DND-41 (cell line): ENCODE data around the gene JUN.

Source experiments
- ATAC-seq: fragments of 200-7000 bp; cut with Tn5 transposase; 3 replicates; pipeline ENCODE4 v1.9.1; 2021; ENCODE audit warnings: low read depth; ENCODE audit not compliant: insufficient read depth
- DNase-seq: peaks from one replicate; pipeline ENCODE4 v3.0.0-alpha.2; 2020
- H2AFZ ChIP-seq: 2 replicates; pipeline ENCODE4 v1.6.0; 2012; ENCODE audit warnings: low read depth, low read length
- H3K27ac ChIP-seq: 2 replicates; pipeline ENCODE4 v1.5.1; 2012; ENCODE audit warnings: low read length, inconsistent platforms
- H3K27me3 ChIP-seq: fragments of 200-600 bp; sonication (generic); 2 replicates; pipeline ENCODE4 v1.6.0; 2012; ENCODE audit warnings: low read length, mild to moderate bottlenecking, inconsistent platforms; ENCODE audit not compliant: insufficient read depth, poor library complexity
- H3K36me3 ChIP-seq: 2 replicates; pipeline ENCODE4 v1.5.1; 2012; ENCODE audit warnings: low read length, inconsistent platforms; ENCODE audit not compliant: insufficient read depth
- H3K4me1 ChIP-seq: 2 replicates; pipeline ENCODE4 v1.5.1; 2012; ENCODE audit warnings: mild to moderate bottlenecking, low read length; ENCODE audit not compliant: insufficient read depth
- H3K4me2 ChIP-seq: 2 replicates; pipeline ENCODE4 v1.6.0; 2012; ENCODE audit warnings: mild to moderate bottlenecking, moderate library complexity, low read length, inconsistent platforms; ENCODE audit not compliant: insufficient read depth
- H3K4me3 ChIP-seq, 2 experiments: fragments of 200-600 bp in 1 of 2; shearing (Covaris generic) in 1 of 2; 2 replicates each; pipeline ENCODE4 v1.5.1; 2012 to 2016; ENCODE audit warnings: inconsistent platforms in 2 of 2, low read length in 2 of 2, mild to moderate bottlenecking in 2 of 2, low read depth in 1 of 2, moderate library complexity in 1 of 2
- H3K79me2 ChIP-seq: 2 replicates; pipeline ENCODE4 v1.6.0; 2012; ENCODE audit warnings: low read length, inconsistent platforms; ENCODE audit not compliant: insufficient read depth
- H3K9ac ChIP-seq: 2 replicates; pipeline ENCODE4 v1.6.0; 2012; ENCODE audit warnings: low read depth, mild to moderate bottlenecking, inconsistent platforms, low read length, moderate library complexity
- H3K9me3 ChIP-seq: 2 replicates; pipeline ENCODE4 v1.5.1; 2012; ENCODE audit warnings: low read length, moderate library complexity, mild to moderate bottlenecking, inconsistent platforms; ENCODE audit not compliant: insufficient read depth, severe bottlenecking
- H4K20me1 ChIP-seq: 2 replicates; pipeline ENCODE4 v1.6.0; 2012; ENCODE audit warnings: low read length; ENCODE audit not compliant: insufficient read depth
- CTCF ChIP-seq: IDR thresholded peaks from 2 replicates; pipeline ENCODE4 v1.5.1; 2012; ENCODE audit warnings: borderline replicate concordance, low read length, moderate library complexity, mild to moderate bottlenecking; ENCODE audit not compliant: poor library complexity, severe bottlenecking; ENCODE audit errors: extremely low read depth
- EZH2 ChIP-seq: IDR thresholded peaks from 3 replicates; pipeline ENCODE4 v1.6.1; 2012; ENCODE audit warnings: borderline replicate concordance, low read depth, mild to moderate bottlenecking, moderate library complexity, low read length, inconsistent platforms; ENCODE audit not compliant: severe bottlenecking

JUN gene

GRCh38 chr1:58769809-58770320 lies 14.0 kb downstream of the JUN start:
- ATAC-seq (no peak), DNase-seq (no peak)
- no peak overlapping the region for H3K9ac ChIP-seq
- no peak overlapping the region for H2AFZ ChIP-seq
- no peaks in the 10 kb centered on the region for H3K9me3 ChIP-seq
- TF ChIP-seq CTCF (no peak), EZH2 (no peak)
- H3K27ac ChIP-seq = no peak overlapping the region
- no peak overlapping the region for H3K4me2 ChIP-seq
- H4K20me1 ChIP-seq = no peaks in the 10 kb centered on the region
- no peaks in the 10 kb centered on the region for H3K27me3 ChIP-seq
- H3K36me3 ChIP-seq = no peaks in the 10 kb centered on the region
- no peaks in the 10 kb centered on the region for H3K79me2 ChIP-seq
- H3K4me3 ChIP-seq = no peak overlapping the region
- peaks cover 21% of the 10 kb centered on the region for H3K4me1 ChIP-seq

- Histone ChIP-seq H3K4me2 (no peak overlapping the region), H3K4me1 (peaks cover 19% of the 10 kb centered on the region), H3K9me3 (no peaks in the 10 kb centered on the region), H3K27me3 (no peaks in the 10 kb centered on the region), H3K36me3 (no peaks in the 10 kb centered on the region), H4K20me1 (no peaks in the 10 kb centered on the region), H3K4me3 (no peak overlapping the region), H3K9ac (no peak overlapping the region), H3K79me2 (no peaks in the 10 kb centered on the region), H3K27ac (no peak overlapping the region), H2AFZ (no peak overlapping the region)
- peak; percentile 59 for DNase-seq
- peak; percentile 82 for TF ChIP-seq CTCF
- no peak for TF ChIP-seq EZH2
- no peak for ATAC-seq
Observed at GRCh38 chr1:58768971-58769808, 14.7 kb downstream of the JUN start.

GRCh38 chr1:58768191-58768731 lies 15.6 kb downstream of the JUN start:
- Histone ChIP-seq H3K4me3 (no peak overlapping the region), H3K79me2 (no peaks in the 10 kb centered on the region)
- no peak for ATAC-seq

More at GRCh38 chr1:58768191-58768731, 15.6 kb downstream of the JUN start:
- TF ChIP-seq EZH2 = no peak
- TF ChIP-seq CTCF = no peak
- Histone ChIP-seq H2AFZ (no peak overlapping the region), H3K4me2 (no peak overlapping the region), H3K27ac (no peak overlapping the region), H4K20me1 (no peaks in the 10 kb centered on the region), H3K9ac (no peak overlapping the region), H3K36me3 (no peaks in the 10 kb centered on the region), H3K9me3 (no peaks in the 10 kb centered on the region), H3K4me1 (peaks cover 9% of the 10 kb centered on the region), H3K27me3 (no peaks in the 10 kb centered on the region)
- DNase-seq = no peak
